ENCODE measurements around the gene MFSD11.
"Not testable (repeated sequence)": the region's sequence is repeated elsewhere in the genome, so short reads cannot be mapped to it uniquely, and the experiment has no call there.

The MFSD11 gene

GRCh38 chr17:76716839-76717215, 21.1 kb upstream of the MFSD11 start:
- H3K9me3 Mint-ChIP-seq: no peaks in the 10 kb centered on the region
- peaks cover 67% of the 10 kb centered on the region for H3K4me1 Mint-ChIP-seq
- peak overlapping the region; percentile 78 to 86 for H3K4me3 Mint-ChIP-seq
- H3K27me3 Mint-ChIP-seq: no peaks in the 10 kb centered on the region
- ATAC-seq (no peak), DNase-seq (no peak)
- peak overlapping the region in 1 of 2 donors; percentile 99 for H3K27ac Mint-ChIP-seq

DNA sequence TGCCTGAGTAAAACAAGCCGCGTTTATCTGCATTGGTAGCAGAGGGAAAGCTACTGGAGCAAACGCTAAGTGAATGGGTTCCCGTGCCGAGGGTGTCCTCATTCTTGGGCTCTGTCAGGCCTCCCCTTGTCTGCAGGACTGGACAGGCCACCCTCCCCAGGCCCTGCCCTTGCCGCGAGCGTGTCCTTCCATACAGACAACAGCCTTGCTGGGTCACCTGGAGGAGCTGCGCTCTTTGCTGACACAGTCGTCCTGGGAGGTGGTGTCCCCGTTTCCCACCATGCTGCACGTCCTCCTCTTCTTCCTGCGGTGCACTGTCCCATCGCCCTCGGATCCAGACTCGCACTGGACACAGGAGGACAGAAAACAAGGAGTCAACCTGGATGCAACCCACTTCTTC, 19.4 kb upstream of the MFSD11 start:
- no peak overlapping the region for H3K4me3 Mint-ChIP-seq
- H3K27me3 Mint-ChIP-seq: no peaks in the 10 kb centered on the region
- H3K9me3 Mint-ChIP-seq: no peaks in the 10 kb centered on the region
- H3K27ac Mint-ChIP-seq: no peak overlapping the region
- H3K4me1 Mint-ChIP-seq: peaks cover 74% of the 10 kb centered on the region
- no peak for ATAC-seq
- no peak for DNase-seq

GRCh38 chr17:76720211-76720610, 17.7 kb upstream of the MFSD11 start:
- peaks cover 73% of the 10 kb centered on the region for H3K4me1 Mint-ChIP-seq
- ATAC-seq (no peak), DNase-seq (no peak)
- no peaks in the 10 kb centered on the region for H3K9me3 Mint-ChIP-seq
- no peaks in the 10 kb centered on the region for H3K27me3 Mint-ChIP-seq
- no peak overlapping the region for H3K4me3 Mint-ChIP-seq
- H3K27ac Mint-ChIP-seq: no peak overlapping the region

GRCh38 chr17:76720941-76721340, 17.0 kb upstream of the MFSD11 start:
- DNase-seq: no peak
- H3K4me3 Mint-ChIP-seq: no peak overlapping the region
- no peaks in the 10 kb centered on the region for H3K27me3 Mint-ChIP-seq
- no peak for ATAC-seq
- no peaks in the 10 kb centered on the region for H3K9me3 Mint-ChIP-seq
- H3K4me1 Mint-ChIP-seq: peaks cover 71% of the 10 kb centered on the region
- peak overlapping the region; percentile 68 to 70 for H3K27ac Mint-ChIP-seq

DNA sequence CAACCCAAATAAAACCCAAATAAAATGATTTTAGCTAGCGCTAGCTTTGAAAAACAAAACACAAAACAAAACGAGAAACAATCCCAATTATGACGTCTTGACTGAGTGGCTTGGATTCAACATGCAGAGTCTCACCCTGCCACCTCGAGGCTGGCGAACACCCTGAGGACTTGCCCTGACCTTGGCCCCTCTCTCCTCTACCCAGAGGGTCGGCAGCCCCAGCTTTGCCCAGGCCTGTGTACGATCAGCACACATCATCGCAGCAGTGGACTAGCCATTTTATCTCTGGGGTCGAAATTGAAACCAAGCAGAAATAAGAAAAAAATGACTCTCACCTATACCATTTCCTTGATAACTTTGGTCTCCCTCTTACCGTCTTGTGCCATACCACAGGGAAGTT, 16.5 kb upstream of the MFSD11 start:
- Mint-ChIP-seq H3K4me3 (no peak overlapping the region), H3K9me3 (no peaks in the 10 kb centered on the region), H3K27me3 (no peaks in the 10 kb centered on the region), H3K27ac (no peak overlapping the region), H3K4me1 (peaks cover 67% of the 10 kb centered on the region)
- ATAC-seq (no peak), DNase-seq (no peak)

GRCh38 chr17:76722279-76722678, 15.6 kb upstream of the MFSD11 start:
- no peak for DNase-seq
- no peak for ATAC-seq
- H3K27me3 Mint-ChIP-seq: no peaks in the 10 kb centered on the region
- no peaks in the 10 kb centered on the region for H3K9me3 Mint-ChIP-seq
- H3K4me3 Mint-ChIP-seq: no peak overlapping the region
- H3K27ac Mint-ChIP-seq: no peak overlapping the region
- H3K4me1 Mint-ChIP-seq: peaks cover 59% of the 10 kb centered on the region

DNA sequence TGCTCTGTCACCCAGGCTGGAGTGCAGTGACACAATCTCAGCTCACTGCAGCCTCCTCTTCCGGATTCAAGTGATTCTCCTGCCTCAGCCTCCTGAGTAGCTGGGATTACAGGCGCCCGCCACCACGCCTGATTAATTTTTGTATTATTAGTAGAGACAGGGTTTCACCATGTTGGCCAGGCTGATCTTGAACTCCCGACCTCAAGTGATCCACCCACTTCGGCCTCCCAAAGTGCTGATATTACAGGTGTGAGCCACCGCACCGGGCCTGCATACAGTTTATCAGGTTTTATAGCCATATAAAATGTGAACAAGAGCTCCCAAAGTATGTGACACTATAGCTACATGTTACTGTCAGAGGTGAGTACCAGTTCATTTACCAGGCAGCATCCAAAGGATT, 14.9 kb upstream of the MFSD11 start:
- H3K9me3 Mint-ChIP-seq, ATAC-seq, H3K27me3 Mint-ChIP-seq, H3K27ac Mint-ChIP-seq, DNase-seq: not testable (repeated sequence)
- Mint-ChIP-seq H3K4me1 (peaks cover 58% of the 10 kb centered on the region), H3K4me3 (peak overlapping the region in 1 of 2 donors; percentile 31)

GRCh38 chr17:76723812-76724211, 14.1 kb upstream of the MFSD11 start:
- H3K27ac Mint-ChIP-seq: no peak overlapping the region
- peak overlapping the region in 1 of 2 donors; percentile 96 for H3K4me3 Mint-ChIP-seq
- H3K9me3 Mint-ChIP-seq: no peaks in the 10 kb centered on the region
- ATAC-seq (no peak), DNase-seq (no peak)
- no peaks in the 10 kb centered on the region for H3K27me3 Mint-ChIP-seq
- H3K4me1 Mint-ChIP-seq: peaks cover 61% of the 10 kb centered on the region

DNA sequence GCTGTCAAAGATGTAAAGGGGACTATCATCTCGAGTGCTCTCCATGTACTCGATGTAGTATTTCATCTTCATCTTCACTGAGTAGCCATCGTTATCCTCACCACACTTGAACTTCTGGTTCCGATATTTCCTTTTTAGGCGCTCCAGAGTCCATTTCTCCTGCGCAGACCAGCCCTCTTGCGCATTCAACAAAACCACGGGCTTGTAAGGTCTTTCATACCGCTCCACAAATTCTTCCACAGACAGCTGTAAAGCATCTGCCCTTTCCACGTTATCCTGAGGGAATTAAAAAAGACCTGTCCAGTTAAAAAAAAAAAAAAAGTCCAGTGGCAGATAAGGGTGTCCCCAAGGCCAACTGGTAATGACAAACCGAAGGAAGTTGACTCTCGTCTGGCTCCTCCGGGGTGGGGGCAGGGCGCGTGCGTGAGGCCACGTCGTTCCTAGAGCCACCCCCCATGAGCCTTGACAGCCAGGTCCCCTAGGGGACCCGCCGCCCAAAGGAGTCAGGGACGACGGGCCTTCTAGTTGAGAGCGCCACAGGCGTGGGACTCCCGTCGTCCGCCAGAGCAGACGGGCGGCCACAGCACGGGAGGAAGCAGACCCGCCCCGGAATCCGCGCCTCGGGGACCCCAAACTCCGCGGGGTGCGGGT, 12.2 kb upstream of the MFSD11 start:
- Mint-ChIP-seq H3K27me3 (no peaks in the 10 kb centered on the region), H3K9me3 (no peaks in the 10 kb centered on the region), H3K4me1 (peaks cover 78% of the 10 kb centered on the region), H3K4me3 (peak overlapping the region; percentile 96 to 97), H3K27ac (peak overlapping the region; percentile 93 to 97)
- DNase-seq (peak; percentile 66 to 80), ATAC-seq (peak; percentile 53)

DNA sequence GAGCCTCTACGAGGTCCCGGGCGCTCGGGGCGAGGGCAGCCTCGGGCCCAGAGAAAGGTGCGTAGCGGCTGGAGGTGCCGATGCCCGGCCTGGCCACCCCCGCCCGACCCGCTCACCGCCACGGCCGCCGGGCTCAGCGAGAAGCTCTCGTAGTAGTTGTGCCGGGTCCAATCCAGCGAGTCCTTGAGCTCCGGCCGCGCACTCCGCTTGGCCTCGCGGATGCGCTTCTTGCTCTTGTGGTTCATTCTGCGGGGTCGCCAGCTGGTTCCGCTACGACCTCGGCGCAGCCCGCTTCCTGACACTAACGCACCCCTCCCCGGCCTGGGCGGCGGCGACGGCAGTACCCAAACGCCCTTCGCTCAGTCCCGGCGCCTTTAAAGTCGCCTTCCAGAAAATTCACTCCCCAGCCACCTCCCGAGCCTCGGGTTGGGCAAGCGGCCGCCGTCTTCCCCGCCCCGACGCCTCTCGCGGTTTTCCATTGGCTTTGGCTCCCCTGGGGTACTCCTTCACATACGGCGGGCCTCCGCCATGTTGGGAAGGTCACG, 11.6 kb upstream of the MFSD11 start, which contains the start of gene JMJD6:
JMJD6 (minus strand) TSS at position 376 of the 545 bp plus-strand sequence; CDS start at position 245, 131 bp downstream.
- peaks cover 79% of the 10 kb centered on the region for H3K4me1 Mint-ChIP-seq
- no peak for DNase-seq
- H3K4me3 Mint-ChIP-seq: peak within 1 kb of the TSS; percentile 96 to 97

GRCh38 chr17:76726776-76727718, 10.9 kb upstream of the MFSD11 start, which contains the start of gene METTL23:
TSS of gene METTL23 (plus strand) at chr17:76726839. CDS start at chr17:76729711, 2,872 bp downstream.
- DNase-seq (peak; percentile 93 to 96), ATAC-seq (peak; percentile 83)
- H3K4me3 Mint-ChIP-seq: peak within 1 kb of the TSS; percentile 96 to 97
- H3K27ac Mint-ChIP-seq: peak within 1 kb of the TSS; percentile 95 to 99
- no peaks in the 10 kb centered on the region for H3K27me3 Mint-ChIP-seq
- peaks cover 79% of the 10 kb centered on the region for H3K4me1 Mint-ChIP-seq
- H3K9me3 Mint-ChIP-seq: no peaks in the 10 kb centered on the region

More for the DNA sequence above, 11.6 kb upstream of the MFSD11 start, which contains the start of gene JMJD6:
- peak; percentile 84 for ATAC-seq
- Mint-ChIP-seq H3K9me3 (no peaks in the 10 kb centered on the region), H3K27me3 (no peaks in the 10 kb centered on the region), H3K27ac (peak within 1 kb of the TSS; percentile 95 to 99)

- ATAC-seq: no peak
- Mint-ChIP-seq H3K27ac (peak overlapping the region; percentile 95 to 99), H3K4me1 (peaks cover 81% of the 10 kb centered on the region), H3K4me3 (peak overlapping the region; percentile 96 to 97), H3K9me3 (no peaks in the 10 kb centered on the region), H3K27me3 (no peaks in the 10 kb centered on the region)
- no peak for DNase-seq
These were observed 10.0 kb upstream of the MFSD11 start for GRCh38 chr17:76727745-76728456.

DNA sequence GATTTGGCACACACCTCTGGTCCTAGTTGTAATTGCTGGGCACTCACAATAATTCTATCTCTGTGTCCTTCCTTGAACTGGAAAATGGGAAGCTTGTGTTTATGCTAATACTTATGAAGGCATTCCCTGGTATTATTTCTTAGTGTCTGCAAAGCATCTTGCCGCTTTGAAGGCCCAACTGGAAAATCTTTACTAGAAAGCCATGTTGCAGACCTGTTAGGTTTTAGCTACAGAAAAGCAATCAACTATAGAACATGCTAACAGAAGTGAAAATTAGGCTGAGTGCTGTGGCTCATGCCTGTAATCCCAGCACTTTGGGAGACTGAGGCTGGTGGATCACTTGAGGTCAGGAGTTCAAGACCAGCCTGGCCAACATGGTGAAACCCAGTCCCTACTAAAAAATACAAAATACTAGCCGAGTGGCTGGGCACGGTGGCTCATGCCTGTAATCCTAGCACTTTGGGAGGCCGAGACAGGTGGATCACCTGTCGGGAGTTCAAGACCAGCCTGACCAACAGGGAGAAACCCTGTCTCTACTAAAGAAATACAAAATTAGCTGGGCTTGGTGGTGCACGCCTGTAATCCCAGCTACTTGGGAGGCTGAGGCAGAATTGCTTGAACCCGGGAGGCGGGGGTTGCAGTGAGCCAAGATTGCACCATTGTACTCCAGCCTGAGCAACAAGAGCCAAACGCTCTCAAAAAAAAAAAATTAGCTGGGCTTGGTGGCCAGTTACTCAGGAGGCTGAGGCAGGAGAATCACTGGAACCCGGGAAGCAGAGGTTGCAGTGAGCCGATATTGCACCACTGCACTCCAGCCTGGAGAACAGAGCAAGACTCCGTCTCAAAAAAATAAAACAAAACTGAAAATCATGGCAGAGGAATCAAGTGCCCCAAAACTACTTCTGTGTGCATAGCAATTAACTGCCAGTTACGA, 5.9 kb upstream of the MFSD11 start:
- peak overlapping the region in 1 of 2 donors; percentile 71 for H3K27ac Mint-ChIP-seq
- not testable (repeated sequence) for H3K9me3 Mint-ChIP-seq, DNase-seq, H3K27me3 Mint-ChIP-seq, ATAC-seq
- H3K4me1 Mint-ChIP-seq: peaks cover 71% of the 10 kb centered on the region
- peak overlapping the region; percentile 19 to 26 for H3K4me3 Mint-ChIP-seq
